Natural killer cell (primary cell): ENCODE data around the gene CYYR1. TPM values are rescaled to one million over a fixed set of nuclear protein-coding genes. Genes with fewer than 3 reads are reported as not detected.

Experiments used
- ATAC-seq, 3 donors: fragments of 150-1000 bp in 2 of 3; fragments of 200-7000 bp in 1 of 3; cut with Tn5 transposase; 1 replicate in 1 of 3; 2 replicates in 2 of 3; pipeline ENCODE4 v1.10.0; 2021; ENCODE audit warnings: mild to moderate bottlenecking in 2 of 3, moderate library complexity in 2 of 3
- DNase-seq, 2 donors: peaks; one replicate each; pipeline versions ENCODE4 v3.0.0 to v3.0.0-alpha.2; 2013 to 2021; ENCODE audit warnings: mixed read lengths in 1 of 2
- H3K27ac ChIP-seq: one replicate; pipeline ENCODE4 v1.5.1; 2013; ENCODE audit warnings: mild to moderate bottlenecking, low read length
- H3K27me3 ChIP-seq: one replicate; pipeline ENCODE4 v1.6.1; 2013; ENCODE audit warnings: low read length; ENCODE audit not compliant: control insufficient read depth, insufficient read depth
- H3K36me3 ChIP-seq: one replicate; pipeline ENCODE4 v1.6.1; 2013; ENCODE audit warnings: low read length; ENCODE audit not compliant: control insufficient read depth, insufficient read depth
- H3K4me1 ChIP-seq: one replicate; pipeline ENCODE4 v1.6.1; 2013; ENCODE audit warnings: low read length; ENCODE audit not compliant: control insufficient read depth, insufficient read depth
- H3K4me3 ChIP-seq: one replicate; pipeline ENCODE4 v1.5.1; 2013; ENCODE audit warnings: low read length
- H3K9me3 ChIP-seq: one replicate; pipeline ENCODE4 v1.6.1; 2013; ENCODE audit warnings: low read length; ENCODE audit not compliant: control insufficient read depth, insufficient read depth
- H3K27ac Mint-ChIP-seq, 2 donors: one replicate each; pipeline ENCODE4 v1.8.0; 2022; ENCODE audit warnings: mild to moderate bottlenecking in 2 of 2, mixed read lengths in 2 of 2, moderate library complexity in 1 of 2
- H3K27me3 Mint-ChIP-seq, 2 donors: one replicate each; pipeline ENCODE4 v1.8.0; 2022; ENCODE audit warnings: low read depth in 2 of 2, mixed read lengths in 2 of 2
- H3K36me3 Mint-ChIP-seq: one replicate; pipeline ENCODE4 v1.8.0; 2022; ENCODE audit warnings: mixed read lengths
- H3K4me1 Mint-ChIP-seq, 2 donors: one replicate each; pipeline ENCODE4 v1.8.0; 2022; ENCODE audit warnings: mixed read lengths in 2 of 2
- H3K4me3 Mint-ChIP-seq: one replicate; pipeline ENCODE4 v1.8.0; 2022; ENCODE audit warnings: mild to moderate bottlenecking, moderate library complexity, mixed read lengths
- H3K9me3 Mint-ChIP-seq, 2 donors: one replicate each; pipeline ENCODE4 v1.8.0; 2022; ENCODE audit warnings: mixed read lengths in 2 of 2
- WGBS: methylation state at CpG from one replicate; pipeline ENCODE4 v1.1.7; 2013; ENCODE audit warnings: missing lambda C conversion rate; ENCODE audit not compliant: insufficient coverage; 5-methylcytosine and 5-hydroxymethylcytosine counted together
- intact Hi-C: fragments of 100-400 bp; cut with micrococcal nuclease; formaldehyde crosslinking; loops from one replicate; pipeline ENCODE4 v1.14.2; 2022
- total RNA-seq, 4 donors: library from RNA; stranded (reverse); fragments of 120-200 nt in 1 of 4; gene quantifications; one replicate each; pipeline versions ENCODE4 v1.2.3 to v1.2.4, GENCODE V29; 2013 to 2022
- TF ChIP-seq, protein P1 (sequence below): fragments of 200-600 bp; IDR thresholded peaks from one replicate; pipeline ENCODE4 v1.8.0; 2022; ENCODE audit warnings: antibody characterized with exemption

CYYR1 gene
- total RNA-seq, 3 donors from 2014 or later (not counting 1 experiment from before 2014, with no cell fraction given), result not detected

DNA sequence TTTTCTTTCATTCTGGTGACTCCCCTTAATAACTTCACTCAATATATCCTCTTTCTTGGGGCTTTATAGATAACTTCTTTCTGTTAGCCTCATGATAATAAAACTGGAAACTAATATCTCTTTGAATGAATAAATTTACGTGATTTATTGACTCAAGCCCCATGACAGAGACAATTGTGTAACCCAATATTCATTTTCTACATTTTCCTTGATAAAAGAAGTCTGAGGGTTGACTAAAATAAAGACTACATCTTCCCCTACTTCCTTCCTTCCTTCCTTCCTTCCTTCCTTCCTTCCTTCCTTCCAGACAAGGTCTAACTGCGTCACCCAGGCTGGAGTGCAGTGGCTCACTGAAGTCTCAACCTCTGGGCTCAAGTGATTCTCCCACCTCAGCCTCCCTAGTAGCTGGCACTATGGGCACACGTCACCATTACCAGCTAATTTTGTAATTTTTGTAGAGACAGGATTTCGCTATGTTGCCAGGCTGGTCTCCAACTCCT lies 85.1 kb downstream of the CYYR1 start:
- WGBS, result 84% methylated on average over 3 of the region's 4 CpGs
- Histone ChIP-seq H3K4me3 (no peak overlapping the region), H3K27ac (no peak overlapping the region), H3K4me1 (no peaks in the 10 kb centered on the region), H3K36me3 (no peaks in the 10 kb centered on the region), H3K9me3 (no peaks in the 10 kb centered on the region), H3K27me3 (no peaks in the 10 kb centered on the region)
- Mint-ChIP-seq H3K36me3 (no peaks in the 10 kb centered on the region), H3K27ac (no peak overlapping the region), H3K4me3 (no peak overlapping the region), H3K9me3 (peaks cover 10 to 17% of the 10 kb centered on the region in 2 donors), H3K4me1 (no peaks in the 10 kb centered on the region), H3K27me3 (no peaks in the 10 kb centered on the region)
- TF ChIP-seq, protein P1, sequence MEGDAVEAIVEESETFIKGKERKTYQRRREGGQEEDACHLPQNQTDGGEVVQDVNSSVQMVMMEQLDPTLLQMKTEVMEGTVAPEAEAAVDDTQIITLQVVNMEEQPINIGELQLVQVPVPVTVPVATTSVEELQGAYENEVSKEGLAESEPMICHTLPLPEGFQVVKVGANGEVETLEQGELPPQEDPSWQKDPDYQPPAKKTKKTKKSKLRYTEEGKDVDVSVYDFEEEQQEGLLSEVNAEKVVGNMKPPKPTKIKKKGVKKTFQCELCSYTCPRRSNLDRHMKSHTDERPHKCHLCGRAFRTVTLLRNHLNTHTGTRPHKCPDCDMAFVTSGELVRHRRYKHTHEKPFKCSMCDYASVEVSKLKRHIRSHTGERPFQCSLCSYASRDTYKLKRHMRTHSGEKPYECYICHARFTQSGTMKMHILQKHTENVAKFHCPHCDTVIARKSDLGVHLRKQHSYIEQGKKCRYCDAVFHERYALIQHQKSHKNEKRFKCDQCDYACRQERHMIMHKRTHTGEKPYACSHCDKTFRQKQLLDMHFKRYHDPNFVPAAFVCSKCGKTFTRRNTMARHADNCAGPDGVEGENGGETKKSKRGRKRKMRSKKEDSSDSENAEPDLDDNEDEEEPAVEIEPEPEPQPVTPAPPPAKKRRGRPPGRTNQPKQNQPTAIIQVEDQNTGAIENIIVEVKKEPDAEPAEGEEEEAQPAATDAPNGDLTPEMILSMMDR, result no peak
- DNase-seq, result no peak
- intact Hi-C loops, result no loop called here
- no peak for ATAC-seq

DNA sequence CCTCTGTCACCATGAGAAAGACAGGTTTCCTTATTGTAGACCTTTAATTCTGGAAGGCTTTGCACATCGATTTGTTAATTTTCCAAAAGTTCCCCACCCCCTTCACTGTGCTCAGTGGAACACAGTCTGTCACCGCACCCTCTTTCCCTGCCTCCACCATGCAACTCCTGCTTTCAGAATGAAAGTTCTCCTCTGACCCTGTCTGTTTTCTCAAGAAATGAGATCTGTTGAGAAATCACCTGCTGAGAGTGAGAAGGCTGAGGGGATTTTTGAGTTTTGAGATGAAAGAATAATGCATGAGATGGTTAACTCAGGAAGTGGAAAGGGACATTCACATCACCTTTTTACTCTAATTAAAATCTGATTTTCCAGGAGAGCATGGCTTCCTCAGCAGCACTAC lies 99.6 kb downstream of the CYYR1 start:
- no peaks in the 10 kb centered on the region for H3K27me3 ChIP-seq
- no peak for ATAC-seq

DNA sequence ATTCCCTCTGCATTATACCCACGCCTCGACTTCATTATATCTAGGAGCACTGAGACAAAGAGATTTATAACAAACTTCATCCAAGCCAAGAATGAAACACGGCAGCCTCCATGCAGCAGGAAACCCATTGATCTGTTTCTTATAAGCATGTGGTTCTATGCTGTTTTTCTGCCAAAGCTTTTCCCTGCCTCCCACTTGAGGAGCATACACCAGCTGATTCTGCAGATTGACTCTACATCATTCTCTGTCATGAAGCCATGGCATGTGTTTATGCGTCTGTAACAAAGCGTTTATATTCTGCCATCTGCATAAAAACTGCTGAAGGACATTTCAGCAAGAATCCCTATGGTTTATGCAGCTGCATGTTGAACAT lies 102.0 kb downstream of the CYYR1 start:
- no peaks in the 10 kb centered on the region for H3K27me3 Mint-ChIP-seq
- Histone ChIP-seq H3K4me3 (no peak overlapping the region), H3K9me3 (no peaks in the 10 kb centered on the region), H3K27me3 (no peaks in the 10 kb centered on the region), H3K27ac (no peak overlapping the region), H3K4me1 (no peaks in the 10 kb centered on the region), H3K36me3 (no peaks in the 10 kb centered on the region)
- DNase-seq (no peak), ATAC-seq (no peak)
- no peaks in the 10 kb centered on the region for H3K36me3 Mint-ChIP-seq
- peaks cover 0 to 6% of the 10 kb centered on the region in 2 donors for H3K4me1 Mint-ChIP-seq
- intact Hi-C loops, result no loop called here
- no peak overlapping the region for H3K4me3 Mint-ChIP-seq
- no peak overlapping the region for H3K27ac Mint-ChIP-seq
- 90% methylated on average over 5 of the region's 5 CpGs for WGBS
- H3K9me3 Mint-ChIP-seq, result peaks cover 0 to 14% of the 10 kb centered on the region in 2 donors
- TF ChIP-seq, protein P1, result no peak

More for the DNA sequence above, 99.6 kb downstream of the CYYR1 start:
- 77% methylated on average over 2 of the region's 2 CpGs for WGBS
- TF ChIP-seq, protein P1, result no peak
- Mint-ChIP-seq H3K27ac (no peak overlapping the region), H3K4me3 (no peak overlapping the region), H3K27me3 (no peaks in the 10 kb centered on the region), H3K36me3 (no peaks in the 10 kb centered on the region), H3K4me1 (peaks cover 0 to 6% of the 10 kb centered on the region in 2 donors), H3K9me3 (peaks cover 0 to 21% of the 10 kb centered on the region in 2 donors)
- Histone ChIP-seq H3K27ac (no peak overlapping the region), H3K9me3 (no peaks in the 10 kb centered on the region), H3K4me1 (no peaks in the 10 kb centered on the region), H3K4me3 (no peak overlapping the region), H3K36me3 (no peaks in the 10 kb centered on the region)
- intact Hi-C loops, result no loop called here
- DNase-seq, result no peak
